Measurements from ENCODE around the gene SAP30BP.

Gene SAP30BP

DNA sequence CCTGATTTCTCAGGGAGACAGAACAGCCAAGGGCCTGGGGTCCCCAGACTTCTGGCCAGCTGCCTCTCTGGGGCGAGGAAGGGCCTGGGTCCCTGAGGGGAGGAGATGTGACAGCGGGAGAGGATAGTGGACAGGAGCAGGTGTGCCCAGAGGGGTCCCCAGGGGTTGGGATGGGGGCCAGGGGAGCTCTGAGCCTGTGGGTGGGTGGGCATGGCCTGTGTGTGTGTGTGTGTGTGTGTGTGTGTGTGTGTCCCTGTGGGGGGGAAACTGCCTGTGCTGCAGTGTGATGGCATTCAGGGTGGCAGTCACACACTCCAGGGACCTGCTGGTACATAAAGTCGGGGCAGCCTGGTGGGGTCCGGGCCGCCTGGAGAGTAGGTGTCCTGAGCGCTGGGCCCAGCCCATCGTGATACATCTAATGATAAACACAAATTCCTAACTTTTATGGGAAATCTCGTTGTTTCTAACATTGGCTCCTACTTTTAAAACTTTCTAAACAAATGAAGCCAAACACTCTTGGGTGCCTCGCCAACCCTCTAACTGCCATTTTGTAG lies 55.5 kb downstream of the SAP30BP start:
- no peaks in the 10 kb centered on the region for H3K9me3 ChIP-seq (ENCODE audit: control insufficient read depth in 1 of 2, low read length in 2 of 2)
- peak overlapping the region; percentile 87 for H3K27ac ChIP-seq (ENCODE audit: low read depth, low read length)
- H3K9ac ChIP-seq (ENCODE audit: low read depth in 1 of 2, low read length in 2 of 2) = peak overlapping the region; percentile 90 to 95
- peak overlapping the region; percentile 65 to 77 for H3K4me3 ChIP-seq (ENCODE audit: low read depth in 1 of 2, low read length in 2 of 2)
- no peaks in the 10 kb centered on the region for H3K27me3 ChIP-seq (ENCODE audit: control insufficient read depth in 1 of 2, insufficient read depth in 2 of 2, low read length in 2 of 2)
- peaks cover 14 to 25% of the 10 kb centered on the region in 2 donors for H3K36me3 ChIP-seq (ENCODE audit: control insufficient read depth in 1 of 2, insufficient read depth in 2 of 2, low read length in 2 of 2)
- peaks cover 9 to 23% of the 10 kb centered on the region in 2 donors for H3K4me1 ChIP-seq (ENCODE audit: control insufficient read depth in 1 of 2, insufficient read depth in 2 of 2, low read length in 2 of 2)

- Histone ChIP-seq H3K27ac (ENCODE audit: low read depth, low read length) (peak overlapping the region; percentile 87), H3K9me3 (ENCODE audit: control insufficient read depth in 1 of 2, low read length in 2 of 2) (no peaks in the 10 kb centered on the region), H3K9ac (ENCODE audit: low read depth in 1 of 2, low read length in 2 of 2) (peak overlapping the region; percentile 44 to 95), H3K27me3 (ENCODE audit: control insufficient read depth in 1 of 2, insufficient read depth in 2 of 2, low read length in 2 of 2) (no peaks in the 10 kb centered on the region), H3K4me1 (ENCODE audit: control insufficient read depth in 1 of 2, insufficient read depth in 2 of 2, low read length in 2 of 2) (peaks cover 9 to 23% of the 10 kb centered on the region in 2 donors), H3K4me3 (ENCODE audit: low read depth in 1 of 2, low read length in 2 of 2) (peak overlapping the region; percentile 65 to 77), H3K36me3 (ENCODE audit: control insufficient read depth in 1 of 2, insufficient read depth in 2 of 2, low read length in 2 of 2) (peaks cover 14 to 33% of the 10 kb centered on the region in 2 donors)
Measured at GRCh38 chr17:75723171-75723930, 56.2 kb downstream of the SAP30BP start.

- Histone ChIP-seq H3K27me3 (ENCODE audit: control insufficient read depth in 1 of 2, insufficient read depth in 2 of 2, low read length in 2 of 2) (no peaks in the 10 kb centered on the region), H3K36me3 (ENCODE audit: control insufficient read depth in 1 of 2, insufficient read depth in 2 of 2, low read length in 2 of 2) (peaks cover 14 to 38% of the 10 kb centered on the region in 2 donors), H3K4me3 (ENCODE audit: low read depth in 1 of 2, low read length in 2 of 2) (peak overlapping the region; percentile 65 to 77), H3K4me1 (ENCODE audit: control insufficient read depth in 1 of 2, insufficient read depth in 2 of 2, low read length in 2 of 2) (peaks cover 9 to 23% of the 10 kb centered on the region in 2 donors), H3K9ac (ENCODE audit: low read depth in 1 of 2, low read length in 2 of 2) (peak overlapping the region; percentile 44 to 95), H3K9me3 (ENCODE audit: control insufficient read depth in 1 of 2, low read length in 2 of 2) (no peaks in the 10 kb centered on the region), H3K27ac (ENCODE audit: low read depth, low read length) (no peak overlapping the region)
Measured at GRCh38 chr17:75724016-75725003, 57.2 kb downstream of the SAP30BP start.

GRCh38 chr17:75725504-75725903 lies 58.4 kb downstream of the SAP30BP start:
- H3K36me3 ChIP-seq (ENCODE audit: control insufficient read depth in 1 of 2, insufficient read depth in 2 of 2, low read length in 2 of 2) = peaks cover 14 to 49% of the 10 kb centered on the region in 2 donors
- H3K27ac ChIP-seq (ENCODE audit: low read depth, low read length) = no peak overlapping the region

DNA sequence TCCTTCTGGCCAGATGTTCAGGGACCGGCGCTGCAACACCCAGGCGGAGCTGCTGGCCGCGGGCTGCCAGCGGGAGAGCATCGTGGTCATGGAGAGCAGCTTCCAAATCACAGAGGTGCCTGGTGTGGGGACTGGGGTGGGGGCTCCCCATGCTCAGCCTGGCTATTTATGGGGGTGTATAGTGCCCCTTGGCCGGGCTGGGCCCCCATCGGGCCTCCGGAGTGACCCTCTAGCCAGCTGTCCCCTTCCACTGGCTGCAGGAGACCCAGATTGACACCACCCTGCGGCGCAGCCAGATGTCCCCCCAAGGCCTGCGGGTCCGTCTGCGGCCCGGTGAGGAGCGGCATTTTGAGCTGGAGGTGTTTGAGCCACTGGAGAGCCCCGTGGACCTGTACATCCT lies 60.3 kb downstream of the SAP30BP start:
- peaks cover 14 to 63% of the 10 kb centered on the region in 2 donors for H3K36me3 ChIP-seq (ENCODE audit: control insufficient read depth in 1 of 2, insufficient read depth in 2 of 2, low read length in 2 of 2)
- H3K4me3 ChIP-seq (ENCODE audit: low read depth in 1 of 2, low read length in 2 of 2) = no peak overlapping the region
- no peak overlapping the region for H3K9ac ChIP-seq (ENCODE audit: low read depth in 1 of 2, low read length in 2 of 2)
- H3K27ac ChIP-seq (ENCODE audit: low read depth, low read length) = no peak overlapping the region
- no peaks in the 10 kb centered on the region for H3K27me3 ChIP-seq (ENCODE audit: control insufficient read depth in 1 of 2, insufficient read depth in 2 of 2, low read length in 2 of 2)
- H3K9me3 ChIP-seq (ENCODE audit: control insufficient read depth in 1 of 2, low read length in 2 of 2) = no peaks in the 10 kb centered on the region
- peaks cover 15 to 25% of the 10 kb centered on the region in 2 donors for H3K4me1 ChIP-seq (ENCODE audit: control insufficient read depth in 1 of 2, insufficient read depth in 2 of 2, low read length in 2 of 2)

More at GRCh38 chr17:75725504-75725903, 58.4 kb downstream of the SAP30BP start:
- Histone ChIP-seq H3K4me3 (ENCODE audit: low read depth in 1 of 2, low read length in 2 of 2) (no peak overlapping the region), H3K4me1 (ENCODE audit: control insufficient read depth in 1 of 2, insufficient read depth in 2 of 2, low read length in 2 of 2) (peaks cover 6 to 23% of the 10 kb centered on the region in 2 donors), H3K9ac (ENCODE audit: low read depth in 1 of 2, low read length in 2 of 2) (no peak overlapping the region), H3K27me3 (ENCODE audit: control insufficient read depth in 1 of 2, insufficient read depth in 2 of 2, low read length in 2 of 2) (no peaks in the 10 kb centered on the region), H3K9me3 (ENCODE audit: control insufficient read depth in 1 of 2, low read length in 2 of 2) (no peaks in the 10 kb centered on the region)

GRCh38 chr17:75729351-75729750 lies 62.2 kb downstream of the SAP30BP start:
- H3K9ac ChIP-seq (ENCODE audit: low read depth in 1 of 2, low read length in 2 of 2) = no peak overlapping the region
- H3K9me3 ChIP-seq (ENCODE audit: control insufficient read depth in 1 of 2, low read length in 2 of 2) = no peaks in the 10 kb centered on the region

DNA sequence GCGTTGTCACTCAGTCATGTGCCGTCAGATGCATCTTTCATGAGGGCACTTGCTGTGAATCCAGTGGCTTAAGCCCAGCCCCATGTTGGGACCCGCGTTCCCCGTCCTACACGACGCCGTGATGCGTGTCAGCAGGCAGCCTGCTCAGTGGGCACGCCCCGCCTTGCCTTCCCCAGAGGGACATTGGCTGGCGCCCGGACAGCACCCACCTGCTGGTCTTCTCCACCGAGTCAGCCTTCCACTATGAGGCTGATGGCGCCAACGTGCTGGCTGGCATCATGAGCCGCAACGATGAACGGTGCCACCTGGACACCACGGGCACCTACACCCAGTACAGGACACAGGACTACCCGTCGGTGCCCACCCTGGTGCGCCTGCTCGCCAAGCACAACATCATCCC lies 62.9 kb downstream of the SAP30BP start:
- Histone ChIP-seq H3K9me3 (ENCODE audit: control insufficient read depth in 1 of 2, low read length in 2 of 2) (no peaks in the 10 kb centered on the region), H3K36me3 (ENCODE audit: control insufficient read depth in 1 of 2, insufficient read depth in 2 of 2, low read length in 2 of 2) (peaks cover 12 to 67% of the 10 kb centered on the region in 2 donors), H3K27ac (ENCODE audit: low read depth, low read length) (no peak overlapping the region), H3K9ac (ENCODE audit: low read depth in 1 of 2, low read length in 2 of 2) (no peak overlapping the region), H3K4me3 (ENCODE audit: low read depth in 1 of 2, low read length in 2 of 2) (no peak overlapping the region), H3K4me1 (ENCODE audit: control insufficient read depth in 1 of 2, insufficient read depth in 2 of 2, low read length in 2 of 2) (peaks cover 24% of the 10 kb centered on the region in 2 donors), H3K27me3 (ENCODE audit: control insufficient read depth in 1 of 2, insufficient read depth in 2 of 2, low read length in 2 of 2) (no peaks in the 10 kb centered on the region)

More at GRCh38 chr17:75729351-75729750, 62.2 kb downstream of the SAP30BP start:
- Histone ChIP-seq H3K27me3 (ENCODE audit: control insufficient read depth in 1 of 2, insufficient read depth in 2 of 2, low read length in 2 of 2) (no peaks in the 10 kb centered on the region), H3K4me1 (ENCODE audit: control insufficient read depth in 1 of 2, insufficient read depth in 2 of 2, low read length in 2 of 2) (peaks cover 22 to 24% of the 10 kb centered on the region in 2 donors), H3K27ac (ENCODE audit: low read depth, low read length) (no peak overlapping the region), H3K4me3 (ENCODE audit: low read depth in 1 of 2, low read length in 2 of 2) (no peak overlapping the region), H3K36me3 (ENCODE audit: control insufficient read depth in 1 of 2, insufficient read depth in 2 of 2, low read length in 2 of 2) (peaks cover 14 to 72% of the 10 kb centered on the region in 2 donors)

DNA sequence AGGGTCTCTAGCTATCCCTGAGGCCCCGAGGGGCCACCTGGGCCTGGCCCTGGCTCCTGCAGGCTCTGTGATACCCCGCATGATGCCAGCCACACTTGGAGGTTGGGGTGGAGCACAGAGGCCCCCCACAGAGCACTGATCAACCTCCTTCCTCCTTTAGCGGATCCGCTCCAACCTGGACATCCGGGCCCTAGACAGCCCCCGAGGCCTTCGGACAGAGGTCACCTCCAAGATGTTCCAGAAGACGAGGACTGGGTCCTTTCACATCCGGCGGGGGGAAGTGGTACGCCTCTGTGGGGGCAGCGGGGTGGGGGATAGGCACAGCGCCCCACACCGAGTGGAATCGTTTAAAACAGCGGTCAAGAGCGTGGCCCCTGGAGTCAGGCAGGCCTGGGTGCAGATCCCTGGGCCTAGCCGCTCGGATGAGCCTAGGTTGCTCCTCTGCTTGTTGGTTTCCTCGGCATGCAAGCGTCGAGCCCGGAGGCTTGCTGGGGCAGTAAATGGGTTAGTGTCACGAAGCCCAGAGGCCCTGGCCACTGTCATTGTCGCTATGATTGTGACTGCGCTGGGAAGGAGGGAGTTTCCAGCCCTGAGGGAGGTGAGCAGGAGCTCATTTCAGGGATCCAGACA lies 64.1 kb downstream of the SAP30BP start:
- Histone ChIP-seq H3K27me3 (ENCODE audit: control insufficient read depth in 1 of 2, insufficient read depth in 2 of 2, low read length in 2 of 2) (no peaks in the 10 kb centered on the region), H3K4me1 (ENCODE audit: control insufficient read depth in 1 of 2, insufficient read depth in 2 of 2, low read length in 2 of 2) (peaks cover 24% of the 10 kb centered on the region in 2 donors), H3K36me3 (ENCODE audit: control insufficient read depth in 1 of 2, insufficient read depth in 2 of 2, low read length in 2 of 2) (peaks cover 5 to 62% of the 10 kb centered on the region in 2 donors), H3K27ac (ENCODE audit: low read depth, low read length) (no peak overlapping the region), H3K9me3 (ENCODE audit: control insufficient read depth in 1 of 2, low read length in 2 of 2) (no peaks in the 10 kb centered on the region), H3K4me3 (ENCODE audit: low read depth in 1 of 2, low read length in 2 of 2) (no peak overlapping the region), H3K9ac (ENCODE audit: low read depth in 1 of 2, low read length in 2 of 2) (no peak overlapping the region)

DNA sequence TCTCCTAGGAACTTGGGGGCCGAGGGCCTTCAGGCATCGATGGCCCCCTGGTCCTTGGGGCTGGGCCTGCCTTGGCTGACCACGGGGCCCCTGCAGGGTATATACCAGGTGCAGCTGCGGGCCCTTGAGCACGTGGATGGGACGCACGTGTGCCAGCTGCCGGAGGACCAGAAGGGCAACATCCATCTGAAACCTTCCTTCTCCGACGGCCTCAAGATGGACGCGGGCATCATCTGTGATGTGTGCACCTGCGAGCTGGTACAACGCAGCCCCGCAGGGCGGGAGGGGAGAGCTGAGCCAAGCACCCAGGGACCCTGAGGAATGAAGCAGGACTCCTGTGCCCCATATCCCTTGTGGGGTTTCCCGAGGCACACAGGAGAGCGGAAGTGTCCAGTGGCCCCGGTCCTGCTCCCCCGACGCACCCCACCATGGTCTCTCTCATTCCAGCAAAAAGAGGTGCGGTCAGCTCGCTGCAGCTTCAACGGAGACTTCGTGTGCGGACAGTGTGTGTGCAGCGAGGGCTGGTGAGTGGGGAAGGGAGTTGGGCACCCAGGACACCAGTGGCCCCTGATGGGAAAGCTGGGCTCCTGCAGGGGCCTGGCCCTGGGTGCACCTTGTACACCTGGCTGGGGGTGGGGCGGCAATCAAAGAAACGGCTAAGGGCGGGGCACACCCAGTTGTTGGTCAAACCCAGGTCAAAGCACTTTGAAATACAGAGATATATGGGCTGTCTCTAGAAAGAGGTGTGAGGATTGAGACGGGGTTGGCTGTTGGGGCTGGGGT lies 64.8 kb downstream of the SAP30BP start:
- H3K9ac ChIP-seq (ENCODE audit: low read depth in 1 of 2, low read length in 2 of 2) = peak overlapping the region in 1 of 2 donors; percentile 25
- H3K36me3 ChIP-seq (ENCODE audit: control insufficient read depth in 1 of 2, insufficient read depth in 2 of 2, low read length in 2 of 2) = peaks cover 8 to 68% of the 10 kb centered on the region in 2 donors
- peak overlapping the region in 1 of 2 donors; percentile 28 for H3K4me3 ChIP-seq (ENCODE audit: low read depth in 1 of 2, low read length in 2 of 2)
- peaks cover 24% of the 10 kb centered on the region in 2 donors for H3K4me1 ChIP-seq (ENCODE audit: control insufficient read depth in 1 of 2, insufficient read depth in 2 of 2, low read length in 2 of 2)
- no peak overlapping the region for H3K27ac ChIP-seq (ENCODE audit: low read depth, low read length)
- no peaks in the 10 kb centered on the region for H3K9me3 ChIP-seq (ENCODE audit: control insufficient read depth in 1 of 2, low read length in 2 of 2)
- no peaks in the 10 kb centered on the region for H3K27me3 ChIP-seq (ENCODE audit: control insufficient read depth in 1 of 2, insufficient read depth in 2 of 2, low read length in 2 of 2)
